Fibroblast of skin of back (primary cell): Measurements from ENCODE around the gene KCTD2.
"Not testable (repeated sequence)": the region's sequence is repeated elsewhere in the genome, so short reads cannot be mapped to it uniquely, and the experiment has no call there.

Source experiments
- DNase-seq: peaks from one replicate; pipeline ENCODE4 v3.0.0-alpha.2; 2013

Gene KCTD2

GRCh38 chr17:75051941-75052340, 4.9 kb downstream of the KCTD2 start:
- no peak for DNase-seq

- peak; percentile 80 for DNase-seq
Observed at GRCh38 chr17:75059369-75060345, 12.6 kb downstream of the KCTD2 start.

- DNase-seq, result no peak
Observed at GRCh38 chr17:75060434-75061054, 13.5 kb downstream of the KCTD2 start.

GRCh38 chr17:75061055-75061438, 14.0 kb downstream of the KCTD2 start:
- DNase-seq, result no peak

- no peak for DNase-seq
Observed at GRCh38 chr17:75061618-75062017, 14.6 kb downstream of the KCTD2 start.

- no peak for DNase-seq
Observed at GRCh38 chr17:75063201-75063600, 16.2 kb downstream of the KCTD2 start.

GRCh38 chr17:75063626-75064025, 16.6 kb downstream of the KCTD2 start:
- DNase-seq, result no peak

- no peak for DNase-seq
Observed at GRCh38 chr17:75064040-75064439, 17.0 kb downstream of the KCTD2 start.

GRCh38 chr17:75064460-75064859, 17.4 kb downstream of the KCTD2 start:
- DNase-seq, result no peak

- no peak for DNase-seq
Observed at GRCh38 chr17:75064867-75065561, 18.0 kb downstream of the KCTD2 start.

GRCh38 chr17:75065562-75066151, 18.6 kb downstream of the KCTD2 start:
- peak; percentile 41 for DNase-seq

- DNase-seq, result no peak
Observed at GRCh38 chr17:75067856-75068255, 20.8 kb downstream of the KCTD2 start.

GRCh38 chr17:75068750-75069149, 21.7 kb downstream of the KCTD2 start:
- DNase-seq, result no peak

- DNase-seq, result peak; percentile 30
Observed at GRCh38 chr17:75069783-75070182, 22.8 kb downstream of the KCTD2 start.

GRCh38 chr17:75071478-75072271, 24.6 kb downstream of the KCTD2 start:
- DNase-seq, result not testable (repeated sequence)

GRCh38 chr17:75072909-75073308, 25.9 kb downstream of the KCTD2 start:
- not testable (repeated sequence) for DNase-seq

- DNase-seq, result no peak
Observed at GRCh38 chr17:75073618-75074047, 26.6 kb downstream of the KCTD2 start.

GRCh38 chr17:75074532-75074931, 27.5 kb downstream of the KCTD2 start:
- no peak for DNase-seq

- no peak for DNase-seq
Observed at GRCh38 chr17:75075597-75076336, 28.7 kb downstream of the KCTD2 start.

- DNase-seq, result no peak
Observed at GRCh38 chr17:75077072-75077495, 30.1 kb downstream of the KCTD2 start.
